Gastrocnemius medialis (tissue), 4 donors: ENCODE results near the gene SSBP3.
"Not testable (repeated sequence)": the region's sequence is repeated elsewhere in the genome, so short reads cannot be mapped to it uniquely, and the experiment has no call there.

Source experiments
- POLR2A ChIP-seq, 2 donors: fragments of 450-650 bp; IDR thresholded peaks; one replicate each; pipeline ENCODE4 v1.6.1; 2017; ENCODE audit warnings: antibody characterized with exemption in 2 of 2, mild to moderate bottlenecking in 2 of 2, moderate library complexity in 2 of 2
- TF ChIP-seq, protein P1 (sequence below), 5 experiments: fragments of 450-650 bp in 3 of 5; fragments of 200-600 bp in 2 of 5; sonication (generic) in 2 of 5; IDR thresholded peaks in 4 of 5; conservative IDR thresholded peaks in 1 of 5; 1 replicate in 4 of 5; 2 replicates in 1 of 5; pipeline ENCODE4 v1.5.1; 2016 to 2019; ENCODE audit warnings: antibody characterized with exemption in 5 of 5, mild to moderate bottlenecking in 3 of 5, moderate library complexity in 3 of 5

DNA sequence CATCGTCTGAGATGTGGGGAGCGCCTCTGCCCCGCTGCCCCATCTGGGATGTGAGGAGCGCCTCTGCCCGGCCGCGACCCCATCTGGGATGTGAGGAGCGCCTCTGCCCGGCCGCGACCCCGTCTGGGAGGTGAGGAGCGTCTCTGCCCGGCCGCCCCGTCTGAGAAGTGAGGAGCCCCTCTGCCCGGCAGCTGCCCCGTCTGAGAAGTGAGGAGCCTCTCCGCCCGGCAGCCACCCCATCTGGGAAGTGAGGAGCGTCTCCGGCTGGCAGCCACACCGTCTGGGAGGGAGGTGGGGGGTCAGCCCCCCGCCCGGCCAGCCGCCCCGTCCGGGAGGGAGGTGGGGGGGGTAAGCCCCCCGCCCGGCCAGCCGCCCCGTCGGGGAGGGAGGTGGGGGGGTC, 173.0 kb downstream of the SSBP3 start:
- TF ChIP-seq, protein P1, sequence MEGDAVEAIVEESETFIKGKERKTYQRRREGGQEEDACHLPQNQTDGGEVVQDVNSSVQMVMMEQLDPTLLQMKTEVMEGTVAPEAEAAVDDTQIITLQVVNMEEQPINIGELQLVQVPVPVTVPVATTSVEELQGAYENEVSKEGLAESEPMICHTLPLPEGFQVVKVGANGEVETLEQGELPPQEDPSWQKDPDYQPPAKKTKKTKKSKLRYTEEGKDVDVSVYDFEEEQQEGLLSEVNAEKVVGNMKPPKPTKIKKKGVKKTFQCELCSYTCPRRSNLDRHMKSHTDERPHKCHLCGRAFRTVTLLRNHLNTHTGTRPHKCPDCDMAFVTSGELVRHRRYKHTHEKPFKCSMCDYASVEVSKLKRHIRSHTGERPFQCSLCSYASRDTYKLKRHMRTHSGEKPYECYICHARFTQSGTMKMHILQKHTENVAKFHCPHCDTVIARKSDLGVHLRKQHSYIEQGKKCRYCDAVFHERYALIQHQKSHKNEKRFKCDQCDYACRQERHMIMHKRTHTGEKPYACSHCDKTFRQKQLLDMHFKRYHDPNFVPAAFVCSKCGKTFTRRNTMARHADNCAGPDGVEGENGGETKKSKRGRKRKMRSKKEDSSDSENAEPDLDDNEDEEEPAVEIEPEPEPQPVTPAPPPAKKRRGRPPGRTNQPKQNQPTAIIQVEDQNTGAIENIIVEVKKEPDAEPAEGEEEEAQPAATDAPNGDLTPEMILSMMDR (IDR thresholded peaks at IDR 0.05 in 4 of 5, conservative IDR thresholded peaks at IDR 0.05 in 1 of 5) = not testable (repeated sequence)
- not testable (repeated sequence) for TF ChIP-seq POLR2A (IDR thresholded peaks at IDR 0.05)
